HL-60 (cell line): ENCODE data around the gene NRP1.
"Not testable (repeated sequence)": the region's sequence is repeated elsewhere in the genome, so short reads cannot be mapped to it uniquely, and the experiment has no call there.

Experiments used
- DNase-seq, 2 experiments: peaks; one replicate each; pipeline ENCODE4 v3.0.0-alpha.2; 2010 to 2020; ENCODE audit warnings: low read depth in 1 of 2, low spot score in 1 of 2
- H3K27ac ChIP-seq: fragments of 250-450 bp; sonication (Bioruptor Pico); replicated peaks from 2 replicates; pipeline ENCODE4 v1.5.1; 2020; ENCODE audit warnings: mild to moderate bottlenecking, moderate library complexity
- H3K27me3 ChIP-seq: fragments of 250-450 bp; sonication (Bioruptor Pico); 2 replicates; pipeline ENCODE4 v1.5.1; 2021; ENCODE audit warnings: mild to moderate bottlenecking, moderate library complexity; ENCODE audit not compliant: insufficient read depth, poor library complexity, severe bottlenecking
- H3K4me3 ChIP-seq: replicated peaks from 2 replicates; pipeline ENCODE4 v1.5.1; 2011; ENCODE audit warnings: mild to moderate bottlenecking, control low read depth, low read length; ENCODE audit not compliant: insufficient read depth
- CTCF ChIP-seq: IDR thresholded peaks from one replicate; pipeline ENCODE4 v1.5.1; 2011; ENCODE audit warnings: low read length, control low read depth, inconsistent platforms; ENCODE audit not compliant: insufficient read depth
- GABPA ChIP-seq: IDR thresholded peaks from 2 replicates; pipeline ENCODE4 v1.6.1; 2012; ENCODE audit warnings: low read depth
- POLR2AphosphoS5 ChIP-seq: IDR thresholded peaks from 2 replicates; pipeline ENCODE4 v1.6.1; 2012; ENCODE audit warnings: low read depth
- SPI1 ChIP-seq: IDR thresholded peaks from 2 replicates; pipeline ENCODE4 v1.6.1; 2012; ENCODE audit warnings: low read depth, mild to moderate bottlenecking, borderline replicate concordance
- TF ChIP-seq, protein P1 (sequence below): IDR thresholded peaks from 2 replicates; pipeline ENCODE4 v1.6.1; 2012; ENCODE audit warnings: low read depth; ENCODE audit not compliant: insufficient replicate concordance

Gene NRP1

DNA sequence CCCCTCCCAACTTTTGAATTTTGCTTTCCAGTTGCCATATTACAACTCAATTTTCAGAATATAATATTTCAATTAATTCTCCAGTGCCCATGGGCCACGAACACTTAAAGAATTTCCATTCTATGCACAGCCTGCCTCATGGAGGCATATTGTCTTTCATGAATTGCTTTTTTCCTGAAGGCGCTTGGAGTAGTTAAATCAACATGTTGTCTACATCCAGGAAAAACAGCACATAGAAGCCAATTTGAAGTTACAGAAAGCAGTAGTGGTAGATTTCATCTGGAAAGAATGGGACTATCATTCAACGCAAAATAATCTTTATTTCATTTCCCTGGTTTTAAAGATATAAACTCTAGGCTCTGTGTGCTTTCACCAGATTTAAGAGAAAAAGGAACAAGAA, 106.0 kb downstream of the NRP1 start:
- Histone ChIP-seq H3K4me3 (no peak overlapping the region), H3K27me3 (no peaks in the 10 kb centered on the region), H3K27ac (no peak overlapping the region)
- TF ChIP-seq, protein P1, sequence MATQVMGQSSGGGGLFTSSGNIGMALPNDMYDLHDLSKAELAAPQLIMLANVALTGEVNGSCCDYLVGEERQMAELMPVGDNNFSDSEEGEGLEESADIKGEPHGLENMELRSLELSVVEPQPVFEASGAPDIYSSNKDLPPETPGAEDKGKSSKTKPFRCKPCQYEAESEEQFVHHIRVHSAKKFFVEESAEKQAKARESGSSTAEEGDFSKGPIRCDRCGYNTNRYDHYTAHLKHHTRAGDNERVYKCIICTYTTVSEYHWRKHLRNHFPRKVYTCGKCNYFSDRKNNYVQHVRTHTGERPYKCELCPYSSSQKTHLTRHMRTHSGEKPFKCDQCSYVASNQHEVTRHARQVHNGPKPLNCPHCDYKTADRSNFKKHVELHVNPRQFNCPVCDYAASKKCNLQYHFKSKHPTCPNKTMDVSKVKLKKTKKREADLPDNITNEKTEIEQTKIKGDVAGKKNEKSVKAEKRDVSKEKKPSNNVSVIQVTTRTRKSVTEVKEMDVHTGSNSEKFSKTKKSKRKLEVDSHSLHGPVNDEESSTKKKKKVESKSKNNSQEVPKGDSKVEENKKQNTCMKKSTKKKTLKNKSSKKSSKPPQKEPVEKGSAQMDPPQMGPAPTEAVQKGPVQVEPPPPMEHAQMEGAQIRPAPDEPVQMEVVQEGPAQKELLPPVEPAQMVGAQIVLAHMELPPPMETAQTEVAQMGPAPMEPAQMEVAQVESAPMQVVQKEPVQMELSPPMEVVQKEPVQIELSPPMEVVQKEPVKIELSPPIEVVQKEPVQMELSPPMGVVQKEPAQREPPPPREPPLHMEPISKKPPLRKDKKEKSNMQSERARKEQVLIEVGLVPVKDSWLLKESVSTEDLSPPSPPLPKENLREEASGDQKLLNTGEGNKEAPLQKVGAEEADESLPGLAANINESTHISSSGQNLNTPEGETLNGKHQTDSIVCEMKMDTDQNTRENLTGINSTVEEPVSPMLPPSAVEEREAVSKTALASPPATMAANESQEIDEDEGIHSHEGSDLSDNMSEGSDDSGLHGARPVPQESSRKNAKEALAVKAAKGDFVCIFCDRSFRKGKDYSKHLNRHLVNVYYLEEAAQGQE, result no peak
- TF ChIP-seq CTCF, result no peak
- no peak for TF ChIP-seq GABPA
- no peak for TF ChIP-seq POLR2AphosphoS5
- no peak for TF ChIP-seq SPI1
- no peak for DNase-seq

DNA sequence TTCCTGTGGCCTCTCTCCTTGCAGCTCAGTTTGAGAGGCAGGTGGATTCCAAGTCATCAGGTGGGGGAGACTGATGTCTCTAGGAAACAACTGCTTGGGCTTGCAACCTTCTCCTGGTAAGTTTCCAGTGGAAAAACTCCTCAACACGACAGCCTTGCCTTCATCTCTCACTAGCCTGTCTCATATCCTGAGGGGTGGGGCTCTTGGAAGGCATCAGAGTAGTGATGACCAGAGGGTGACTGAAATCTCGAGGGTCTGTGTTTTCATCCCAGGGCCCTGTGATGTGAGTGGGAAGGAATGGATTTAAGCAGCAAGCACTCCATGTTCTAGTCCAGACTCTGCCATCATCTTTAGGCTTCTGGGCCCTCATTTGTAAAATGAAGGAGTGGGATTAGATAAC, 107.0 kb downstream of the NRP1 start:
- no peaks in the 10 kb centered on the region for H3K27me3 ChIP-seq
- H3K27ac ChIP-seq, result no peak overlapping the region
- no peak for TF ChIP-seq SPI1
- no peak for TF ChIP-seq POLR2AphosphoS5
- TF ChIP-seq CTCF, result no peak
- no peak overlapping the region for H3K4me3 ChIP-seq
- no peak for DNase-seq

DNA sequence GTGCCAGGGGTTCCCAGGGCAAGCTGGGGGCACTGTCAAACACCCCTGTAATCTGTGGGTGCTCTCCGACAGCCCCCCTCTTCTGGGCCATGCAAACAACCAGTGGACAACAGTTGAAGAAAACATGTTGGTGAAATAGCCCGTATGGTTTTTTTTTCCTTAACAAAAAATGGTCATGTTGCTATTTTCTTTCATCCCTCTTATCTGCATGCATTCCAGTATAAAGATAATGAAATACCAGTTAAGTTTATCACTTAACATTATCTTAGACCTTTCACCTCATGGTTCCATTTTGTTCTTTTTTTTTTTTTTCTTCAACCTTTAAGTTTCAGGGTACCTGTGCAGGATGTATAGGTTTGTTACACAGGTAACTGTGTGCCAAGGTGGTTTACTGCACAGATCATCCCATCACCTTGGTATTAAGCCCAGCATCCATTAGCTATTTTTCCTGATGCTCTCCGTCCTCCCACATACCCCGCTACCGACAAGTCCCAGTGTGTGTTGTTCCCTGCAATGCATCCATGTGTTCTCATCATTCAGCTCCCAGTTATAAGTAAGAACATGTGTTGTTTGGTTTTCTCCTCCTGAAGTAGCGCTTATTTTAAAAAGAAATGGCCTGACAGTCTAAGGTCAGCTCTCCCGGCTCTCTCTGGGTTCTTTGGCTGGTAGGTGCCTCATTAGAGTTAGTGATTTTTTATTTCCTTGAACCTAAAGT, 110.1 kb downstream of the NRP1 start:
- Histone ChIP-seq H3K4me3 (no peak overlapping the region), H3K27me3 (no peaks in the 10 kb centered on the region), H3K27ac (no peak overlapping the region)
- no peak for TF ChIP-seq POLR2AphosphoS5
- no peak for DNase-seq

DNA sequence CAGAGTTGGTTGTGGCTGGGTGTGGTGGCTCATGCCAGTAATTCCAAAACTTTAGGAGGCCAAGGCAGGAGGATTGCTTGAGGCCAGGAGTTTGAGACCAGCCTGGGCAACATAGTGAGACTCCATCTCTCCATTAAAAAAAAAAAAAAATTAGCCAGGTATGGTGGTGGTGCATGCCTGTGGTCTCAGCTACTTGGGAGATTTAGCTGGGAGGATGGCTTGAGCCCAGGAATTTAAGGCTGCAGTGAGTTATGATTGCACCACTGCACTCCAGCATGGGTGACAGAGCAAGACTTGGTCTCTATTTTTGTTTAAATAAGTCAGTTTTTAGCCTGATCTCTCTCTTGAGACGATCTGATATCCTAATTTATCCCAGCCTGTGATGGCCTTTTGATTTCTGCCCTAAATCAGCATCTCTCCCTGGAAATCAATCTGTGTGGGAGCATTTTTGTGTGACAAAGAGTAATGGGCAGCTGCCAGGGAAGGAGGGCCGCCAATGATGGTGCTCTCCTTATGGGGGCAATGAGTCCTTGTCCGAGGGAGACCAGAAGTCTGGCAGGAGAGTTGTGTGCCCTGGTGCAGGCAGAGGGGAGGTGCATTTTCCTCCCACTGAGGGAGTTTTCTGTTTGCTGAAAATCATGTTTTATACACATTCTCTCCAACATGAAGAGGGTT, 111.0 kb downstream of the NRP1 start:
- Histone ChIP-seq H3K4me3 (no peak overlapping the region), H3K27ac (no peak overlapping the region), H3K27me3 (no peaks in the 10 kb centered on the region)
- TF ChIP-seq SPI1, result no peak
- TF ChIP-seq, protein P1, result no peak
- TF ChIP-seq CTCF, result no peak
- no peak for DNase-seq

DNA sequence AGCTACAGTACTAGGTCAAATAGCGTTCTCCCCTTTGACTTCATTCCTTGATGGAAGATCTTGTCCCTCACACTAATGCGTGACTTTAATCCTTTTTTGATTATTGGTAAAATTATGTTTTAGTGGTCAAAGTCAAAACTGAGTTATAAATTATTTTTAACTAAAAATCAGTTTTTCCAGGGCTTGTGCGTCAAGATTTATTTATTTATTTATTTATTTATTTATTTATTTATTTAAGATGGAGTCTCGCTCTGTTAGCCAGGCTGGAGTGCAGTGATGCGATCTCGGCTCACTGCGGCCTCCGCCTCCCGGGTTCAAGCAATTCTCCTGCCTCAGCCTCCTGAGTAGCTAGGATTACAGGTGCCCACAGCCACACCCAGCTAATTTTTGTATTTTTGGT, 112.2 kb downstream of the NRP1 start:
- H3K27ac ChIP-seq, DNase-seq: not testable (repeated sequence)

More for the DNA sequence above, 112.2 kb downstream of the NRP1 start:
- not testable (repeated sequence) for H3K27me3 ChIP-seq, H3K4me3 ChIP-seq
